ENCODE data around the gene OMP. TPM values are rescaled to one million over a fixed set of nuclear protein-coding genes. Genes with fewer than 3 reads are reported as not detected.
A peak's percentile ranks its signal among the peaks of the same experiment; 100 is the strongest.
"Not testable (repeated sequence)": the region's sequence is repeated elsewhere in the genome, so short reads cannot be mapped to it uniquely, and the experiment has no call there.

Gene OMP, protein sequence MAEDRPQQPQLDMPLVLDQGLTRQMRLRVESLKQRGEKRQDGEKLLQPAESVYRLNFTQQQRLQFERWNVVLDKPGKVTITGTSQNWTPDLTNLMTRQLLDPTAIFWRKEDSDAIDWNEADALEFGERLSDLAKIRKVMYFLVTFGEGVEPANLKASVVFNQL
- total RNA-seq: not detected in 2 replicates

DNA sequence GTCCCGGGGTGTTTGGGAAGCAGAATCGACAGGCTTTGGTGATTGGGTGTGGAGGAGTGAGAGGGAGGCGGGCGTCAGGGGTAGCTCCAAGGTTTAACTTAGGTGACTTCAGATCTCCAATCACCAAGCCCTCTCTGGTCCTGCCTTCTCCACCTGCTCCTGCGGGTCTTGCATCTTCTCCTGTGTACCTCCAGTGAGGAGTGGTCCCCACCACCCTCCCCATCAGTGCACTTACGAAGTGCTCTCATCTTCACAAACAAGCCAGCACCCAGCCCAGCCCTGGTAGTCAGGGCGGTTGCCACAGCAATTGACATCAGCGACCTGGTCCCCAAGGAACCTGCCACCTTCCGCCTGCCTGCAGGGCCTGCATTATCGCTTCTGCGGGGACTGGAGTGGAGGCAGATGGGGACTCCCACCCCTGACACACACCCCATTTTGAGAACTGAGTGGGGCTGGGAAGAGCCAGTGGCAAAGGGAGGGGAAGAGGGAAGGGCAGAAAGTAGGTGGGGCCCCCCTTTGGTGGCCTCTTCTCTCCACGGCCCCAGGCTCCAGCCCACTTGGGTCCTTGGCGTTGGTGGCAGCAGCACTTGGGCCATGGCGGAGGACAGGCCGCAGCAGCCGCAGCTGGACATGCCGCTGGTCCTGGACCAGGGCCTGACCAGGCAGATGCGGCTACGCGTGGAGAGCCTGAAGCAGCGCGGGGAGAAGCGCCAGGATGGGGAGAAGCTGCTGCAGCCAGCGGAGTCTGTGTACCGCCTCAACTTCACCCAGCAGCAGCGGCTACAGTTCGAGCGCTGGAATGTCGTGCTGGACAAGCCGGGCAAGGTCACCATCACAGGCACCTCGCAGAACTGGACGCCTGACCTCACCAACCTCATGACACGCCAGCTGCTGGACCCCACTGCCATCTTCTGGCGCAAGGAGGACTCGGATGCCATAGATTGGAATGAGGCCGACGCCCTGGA is at the start of gene OMP:
OMP (plus strand) TSS at position 595 of the 965 bp plus-strand sequence; CDS start at position 595, 0 bp downstream.
- DNase-seq (ENCODE audit: low read depth in 2 of 2): no peak

DNA sequence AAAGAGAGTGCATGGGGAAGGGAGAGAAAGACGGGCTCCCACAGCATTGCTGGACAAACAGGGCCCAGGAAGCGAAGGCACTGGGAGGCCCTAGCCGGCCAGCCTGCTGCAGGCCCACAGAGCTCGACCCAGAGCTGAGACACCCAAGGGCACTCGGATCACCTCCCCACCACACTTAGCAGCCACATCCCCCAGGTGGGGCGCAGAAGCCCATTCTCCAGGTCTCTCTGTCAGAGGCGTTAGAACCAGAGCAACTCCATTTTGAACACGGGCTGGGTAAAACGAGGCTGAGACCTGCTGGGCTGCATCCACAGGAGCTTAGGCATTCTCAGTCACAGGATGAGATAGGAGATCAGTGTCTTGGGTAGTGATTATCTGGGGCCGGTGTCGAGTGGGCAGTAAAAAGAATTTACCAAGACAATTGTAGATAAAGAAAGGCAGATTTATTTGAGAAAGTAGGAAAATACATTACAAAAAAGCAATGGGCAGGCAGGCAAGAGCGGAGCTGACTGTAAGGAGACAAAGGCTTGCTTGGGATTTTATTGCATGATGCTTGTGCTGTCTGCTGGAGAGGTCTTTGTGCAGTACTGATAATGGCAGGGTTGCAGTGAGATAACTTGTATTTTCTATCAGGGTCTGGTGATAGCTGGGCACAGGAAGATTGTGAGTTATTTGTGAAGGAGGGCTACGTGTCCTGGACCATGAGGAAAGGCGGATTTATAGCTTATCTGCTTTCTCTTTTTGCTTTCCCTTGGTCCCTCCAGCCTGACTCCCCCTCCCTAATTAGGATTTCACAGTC is 49.2 kb upstream of the OMP start:
- no peak for DNase-seq (ENCODE audit: low read depth in 2 of 2)

DNA sequence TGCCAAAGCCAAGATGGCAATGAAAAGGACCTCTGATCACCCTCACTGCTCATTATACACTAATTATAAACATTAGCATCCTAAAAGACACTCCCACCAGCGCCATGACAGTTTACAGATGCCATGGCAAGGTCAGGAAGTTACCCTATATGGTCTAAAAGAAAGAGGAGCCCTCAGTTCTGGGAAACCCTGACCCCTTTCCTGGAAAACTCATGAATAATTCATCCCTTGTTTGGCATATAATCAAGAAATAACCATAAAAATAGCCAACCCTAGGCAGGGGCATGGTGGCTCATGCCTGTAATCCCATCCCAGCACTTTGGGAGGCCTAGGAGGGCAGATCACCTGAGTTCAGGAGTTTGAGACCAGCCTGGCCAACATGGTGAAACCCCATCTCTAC is 48.6 kb upstream of the OMP start:
- no peak for DNase-seq (ENCODE audit: low read depth in 2 of 2)

DNA sequence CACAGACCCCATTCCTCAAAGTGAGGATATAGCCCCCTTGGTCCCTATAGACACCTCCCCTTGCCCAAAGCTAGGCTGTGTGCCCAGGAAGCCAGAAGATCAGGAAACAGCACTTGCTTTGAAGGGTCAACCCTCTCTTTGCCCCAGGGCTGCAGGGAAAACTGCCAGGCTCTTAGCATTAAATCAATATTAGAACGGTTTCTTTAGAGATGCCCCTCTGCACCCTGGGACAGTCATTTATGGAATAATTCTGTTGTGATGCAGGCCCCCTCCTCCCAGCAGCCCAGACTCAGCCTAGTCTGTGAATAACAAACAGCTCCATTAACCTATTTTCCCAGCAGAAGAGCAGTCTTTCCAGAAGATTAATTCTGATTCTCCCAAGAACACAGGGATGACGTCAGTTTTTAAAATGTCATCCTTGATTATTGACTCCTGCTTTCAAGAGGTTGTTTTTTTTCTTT is 47.5 kb upstream of the OMP start:
- no peak for DNase-seq (ENCODE audit: low read depth in 2 of 2)

DNA sequence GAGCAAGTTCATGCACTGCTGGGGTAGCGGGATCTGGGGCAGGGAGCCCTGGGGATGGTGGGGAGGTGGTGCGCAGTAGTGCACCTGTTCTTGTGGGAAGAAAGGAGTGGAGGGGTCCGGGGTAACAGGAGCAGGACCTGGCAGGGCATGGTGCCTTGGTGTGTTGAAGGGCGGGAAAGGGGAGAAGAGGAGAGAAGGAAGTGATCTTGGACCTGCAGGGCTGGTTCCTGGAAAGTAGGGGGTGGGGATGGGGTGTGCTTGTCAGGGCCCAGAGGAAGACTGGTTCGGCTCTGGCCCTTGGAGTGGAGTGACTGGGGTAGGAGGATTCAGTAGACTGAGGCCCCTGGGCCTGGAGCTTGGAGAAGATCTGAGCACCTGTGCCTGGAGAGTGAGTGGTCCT is 46.7 kb upstream of the OMP start:
- no peak for DNase-seq (ENCODE audit: low read depth in 2 of 2)

DNA sequence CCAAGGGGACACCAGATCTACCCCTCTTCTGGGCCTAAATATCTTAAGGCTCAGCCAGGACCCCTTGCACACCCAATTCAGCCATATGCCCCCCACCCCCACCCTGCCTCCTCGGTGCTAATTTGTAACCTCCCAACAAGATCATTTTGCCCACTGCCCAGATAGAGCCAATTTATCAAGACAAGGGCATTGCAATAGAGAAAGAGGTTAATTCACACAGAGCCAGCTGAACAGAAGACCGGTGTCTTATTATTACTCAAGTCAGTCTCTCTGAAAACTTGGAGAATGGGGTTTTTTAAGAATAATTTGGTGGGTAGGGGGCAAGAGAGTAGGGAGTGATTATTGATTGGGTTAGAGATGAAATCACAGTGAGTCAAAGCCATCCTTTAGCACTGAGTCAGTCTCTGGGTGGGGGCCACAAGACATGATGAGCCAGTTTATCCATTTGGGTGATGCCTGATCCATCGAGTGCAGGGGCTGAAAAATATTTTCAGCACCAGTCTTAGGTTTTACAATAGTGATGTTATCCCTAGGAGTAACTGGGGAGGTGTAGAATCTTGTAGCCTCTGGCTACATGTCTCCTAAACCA is 45.7 kb upstream of the OMP start:
- DNase-seq (ENCODE audit: low read depth in 2 of 2): no peak

DNA sequence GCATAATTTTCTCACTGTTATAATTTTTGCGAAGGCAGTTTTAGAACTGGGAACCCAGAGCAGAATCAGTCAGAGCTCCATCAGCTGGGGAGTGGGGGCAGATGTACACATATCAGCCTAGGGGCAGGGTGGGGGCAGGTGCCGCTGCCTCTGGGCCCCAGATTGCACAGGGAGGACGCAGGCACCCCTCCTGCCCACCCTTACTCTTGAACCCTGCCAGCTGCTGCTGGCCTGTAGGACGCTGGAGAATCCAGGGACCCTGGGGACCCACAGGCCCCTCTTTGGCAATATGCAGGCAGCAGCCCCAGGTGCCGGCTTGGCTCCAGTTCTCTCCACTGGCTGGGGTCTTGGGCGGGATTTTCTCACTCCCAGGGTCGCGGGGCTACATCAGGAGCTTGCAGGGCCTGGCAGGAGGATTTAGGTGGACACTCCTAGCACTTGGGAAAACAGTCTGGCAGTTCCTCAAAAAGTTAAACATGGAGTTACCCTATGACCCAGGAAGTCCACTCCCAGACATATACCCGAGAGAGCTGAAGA is 44.6 kb upstream of the OMP start:
- DNase-seq (ENCODE audit: low read depth in 2 of 2): no peak

DNA sequence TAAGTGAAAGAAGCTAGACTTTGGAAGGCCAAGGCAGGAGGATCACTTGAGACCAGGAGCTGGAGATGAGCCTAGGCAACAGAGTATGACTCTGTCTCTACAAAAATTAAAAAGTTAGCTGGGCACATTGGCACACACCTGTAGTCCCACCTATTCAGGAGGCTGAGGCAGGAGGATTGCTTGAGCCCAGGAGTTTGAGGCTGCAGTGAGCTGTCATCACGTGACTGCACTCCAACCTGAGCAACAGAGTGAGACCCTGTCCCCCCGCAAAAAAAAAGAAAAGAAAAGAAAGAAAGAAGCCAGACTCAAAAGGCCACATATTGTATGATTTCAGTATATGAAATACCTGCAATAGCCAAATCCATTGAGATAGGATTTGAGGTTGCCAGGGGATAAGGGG is 43.7 kb upstream of the OMP start:
- DNase-seq (ENCODE audit: low read depth in 2 of 2): no peak

DNA sequence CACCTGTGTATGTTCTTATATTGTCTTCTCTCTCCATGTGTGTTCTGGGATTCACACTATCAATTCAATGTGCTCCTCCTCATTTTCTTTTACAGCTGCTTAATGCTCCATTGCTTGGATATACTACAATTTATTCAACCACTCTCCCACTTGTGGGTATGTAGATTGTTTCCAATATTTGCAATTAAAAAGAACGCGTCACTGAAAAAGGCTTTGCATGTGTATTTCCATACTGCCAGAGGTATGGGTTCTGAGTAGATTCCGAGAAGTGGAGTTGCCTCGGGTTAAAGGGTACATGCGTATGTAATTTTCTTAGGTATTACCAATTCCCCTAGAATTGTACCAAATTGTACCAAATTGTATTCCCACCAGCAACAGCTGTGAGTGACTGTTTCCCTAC is 42.8 kb upstream of the OMP start:
- no peak for DNase-seq (ENCODE audit: low read depth in 2 of 2)

DNA sequence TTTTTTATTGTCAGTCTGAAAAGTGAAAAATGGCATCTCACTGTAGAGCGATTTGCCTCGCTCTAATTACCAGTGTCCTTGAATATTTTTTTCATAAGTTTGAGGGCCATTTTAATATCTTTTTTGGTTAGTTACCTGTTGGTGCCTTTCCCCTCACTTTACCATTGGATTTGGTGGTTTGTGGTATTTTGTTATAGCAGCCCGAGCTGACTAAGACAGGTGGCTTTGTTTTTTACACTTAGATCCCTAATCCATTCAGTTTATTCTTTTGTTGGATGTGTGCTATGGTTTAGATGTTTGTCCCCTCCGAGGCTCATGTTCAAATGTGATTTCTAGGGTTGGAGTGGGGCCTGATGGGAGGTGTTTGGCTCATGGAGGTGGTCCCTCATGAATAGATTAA is 42.4 kb upstream of the OMP start:
- DNase-seq (ENCODE audit: low read depth in 2 of 2): no peak

DNA sequence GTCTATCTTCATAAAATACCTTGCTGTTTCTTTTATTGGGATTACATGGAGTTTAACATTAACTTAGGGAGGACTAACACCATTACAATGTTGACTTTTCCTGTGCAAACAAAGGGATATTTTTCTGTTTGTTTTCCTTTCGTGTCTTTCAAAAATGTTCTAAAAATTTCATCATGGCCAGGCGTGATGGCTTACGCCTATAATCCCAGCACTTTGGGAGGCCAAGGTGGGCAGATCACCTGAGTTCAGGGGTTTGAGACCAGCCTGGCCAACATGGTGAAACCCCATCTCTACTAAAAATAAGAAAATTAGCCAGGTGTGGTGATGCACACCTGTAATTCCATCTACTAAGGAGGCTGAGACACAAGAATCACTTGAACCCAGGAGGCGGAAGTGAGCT is 41.4 kb upstream of the OMP start:
- DNase-seq (ENCODE audit: low read depth in 2 of 2): not testable (repeated sequence)

DNA sequence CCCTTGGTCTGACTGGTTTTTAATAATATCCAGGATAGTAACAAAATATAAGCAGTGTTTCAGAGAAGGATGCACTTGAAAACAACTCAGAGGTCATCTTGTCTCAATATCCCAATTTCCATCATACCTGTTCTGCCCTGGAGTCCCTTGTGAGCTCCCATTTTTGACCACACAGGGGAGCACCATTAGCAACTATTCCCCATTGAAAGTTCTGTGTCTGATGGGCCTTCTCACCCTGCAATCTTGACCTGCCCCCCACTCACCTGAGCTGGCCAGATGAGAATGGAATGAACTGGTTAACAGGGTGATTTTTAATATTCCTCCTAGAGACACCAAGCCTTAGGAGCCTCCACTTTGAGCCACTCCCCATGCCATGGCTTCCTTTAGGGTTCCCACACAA is 39.7 kb upstream of the OMP start:
- DNase-seq (ENCODE audit: low read depth in 2 of 2): peak in 1 of 2 donors; percentile 15

DNA sequence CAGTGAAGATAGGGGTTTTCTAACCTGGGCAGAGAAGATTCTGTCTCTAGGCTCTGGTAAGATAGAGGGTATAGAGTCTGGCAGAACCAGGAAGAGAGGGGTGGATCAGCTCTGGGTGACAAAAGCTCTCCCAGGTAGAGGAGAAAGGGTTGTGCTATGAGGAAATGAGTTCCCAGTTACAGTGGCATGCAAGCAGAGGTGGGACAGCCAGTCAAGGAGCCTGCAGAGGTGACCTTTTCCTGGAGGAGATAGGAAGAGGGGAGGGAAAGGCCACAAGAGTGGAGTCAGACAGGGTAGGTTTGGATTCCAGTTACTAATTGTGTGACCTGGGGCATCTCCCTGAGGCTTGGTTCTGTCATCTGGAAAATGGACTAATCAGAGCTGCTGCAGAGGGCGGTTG is 39.2 kb upstream of the OMP start:
- no peak for DNase-seq (ENCODE audit: low read depth in 2 of 2)

DNA sequence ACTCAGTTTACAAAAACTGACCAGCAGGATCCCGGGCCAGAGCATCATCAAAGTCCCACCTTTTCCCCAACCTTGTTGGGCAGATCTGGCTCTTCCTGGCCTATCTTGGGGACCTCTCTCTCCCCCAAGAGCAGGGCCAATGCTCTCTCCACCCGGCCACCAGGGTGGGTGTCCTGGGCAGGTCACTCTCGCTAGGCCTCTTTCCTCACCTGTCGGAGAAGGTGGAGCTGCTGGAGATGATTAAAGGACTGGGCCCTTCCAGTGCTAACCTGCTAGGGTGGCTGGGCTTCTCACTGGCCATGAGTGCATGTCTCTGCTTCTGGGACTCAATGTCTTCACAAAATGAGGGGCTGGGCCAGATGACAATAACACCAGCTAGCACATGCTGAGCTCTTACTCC is 38.8 kb upstream of the OMP start:
- DNase-seq (ENCODE audit: low read depth in 2 of 2): no peak

DNA sequence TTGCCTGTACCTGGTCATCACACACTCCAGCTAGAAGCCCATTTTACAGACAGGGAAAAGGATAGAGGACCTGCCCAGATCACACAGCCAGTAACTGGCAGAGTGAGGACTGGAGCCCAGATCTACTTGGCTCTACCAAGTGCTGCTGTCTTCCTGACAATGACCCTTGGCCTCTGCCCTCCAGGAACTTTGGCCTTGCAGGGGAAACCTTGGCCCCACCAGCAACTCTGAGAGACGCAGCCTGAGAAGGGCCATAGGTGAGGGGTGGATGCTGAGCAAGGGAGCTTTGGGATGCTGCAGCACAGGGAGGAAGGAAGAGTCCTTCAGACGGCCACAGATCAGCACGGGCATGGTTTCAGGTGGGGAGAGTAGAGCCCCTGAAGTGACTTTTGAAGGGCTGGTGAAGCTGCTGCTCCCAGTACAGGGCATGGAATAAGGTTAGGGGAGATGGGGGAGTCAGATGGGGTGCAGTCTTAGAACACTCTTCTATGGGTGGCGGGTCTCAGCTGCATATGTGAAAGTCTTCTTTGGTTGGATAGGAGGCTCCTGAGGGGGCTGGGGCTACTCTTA is 37.9 kb upstream of the OMP start:
- DNase-seq (ENCODE audit: low read depth in 2 of 2): no peak

DNA sequence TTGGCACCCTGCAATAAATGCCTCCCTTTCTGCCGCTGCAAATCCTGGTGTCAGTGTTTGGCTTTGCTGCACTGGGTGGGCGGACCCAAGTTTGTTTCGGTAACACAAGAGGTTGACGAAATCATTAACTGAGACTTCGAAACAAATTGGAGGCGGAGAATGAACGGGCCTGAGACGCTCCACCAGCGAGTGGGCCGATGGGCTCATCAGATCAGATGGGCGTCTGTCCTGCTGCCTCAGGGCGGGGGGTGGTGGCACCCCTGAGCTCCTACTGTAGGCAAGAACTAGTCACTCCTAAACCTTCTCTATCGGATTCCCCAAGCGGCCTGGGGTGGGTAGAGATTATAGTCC is 36.8 kb upstream of the OMP start:
- no peak for DNase-seq (ENCODE audit: low read depth in 2 of 2)

DNA sequence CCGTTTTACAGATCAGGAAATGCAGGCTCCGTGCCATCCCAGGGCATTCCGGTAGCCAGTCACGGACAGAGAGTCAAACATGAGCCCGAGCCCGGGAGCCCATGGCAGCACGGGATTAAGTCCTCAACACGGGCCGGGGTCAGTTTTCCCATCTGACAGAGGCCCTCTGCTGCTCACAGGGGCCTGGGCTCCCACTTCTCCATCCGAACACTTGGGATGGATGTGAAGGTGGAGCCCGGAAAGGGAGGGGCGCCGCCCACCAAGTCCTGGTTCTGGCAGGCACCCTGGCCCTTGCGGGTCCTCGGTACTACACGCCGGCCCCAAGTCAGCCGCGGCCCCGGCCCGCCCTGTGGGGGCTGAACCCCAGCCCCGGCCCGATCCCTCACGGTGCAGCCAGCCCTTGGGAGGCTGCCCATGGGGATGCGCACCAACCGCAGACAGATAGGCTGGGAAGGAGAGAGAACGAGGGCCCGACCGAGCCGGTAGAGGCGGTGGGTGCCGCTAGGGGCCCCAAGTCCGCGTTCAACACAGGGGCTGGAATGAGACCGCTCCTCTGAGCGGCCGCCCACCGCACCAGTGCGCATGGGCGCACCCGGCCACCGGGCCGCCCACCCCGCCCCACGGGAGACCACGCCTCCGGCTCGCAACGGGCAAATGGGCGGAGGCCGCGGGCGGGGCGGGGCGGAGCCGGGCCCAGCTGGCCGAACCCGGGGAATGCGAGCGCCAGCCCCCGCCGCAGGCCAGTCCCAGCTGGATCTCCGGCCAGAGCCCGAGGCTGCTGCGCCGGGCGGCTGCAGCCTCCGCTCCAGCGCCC is 36.2 kb upstream of the OMP start, which contains the start of gene CAPN5:
CAPN5 (plus strand) TSS at position 743 of the 814 bp plus-strand sequence. CDS start 17,916 bp downstream, outside the sequence.
- peak; percentile 92 to 95 for DNase-seq (ENCODE audit: low read depth in 2 of 2)

DNA sequence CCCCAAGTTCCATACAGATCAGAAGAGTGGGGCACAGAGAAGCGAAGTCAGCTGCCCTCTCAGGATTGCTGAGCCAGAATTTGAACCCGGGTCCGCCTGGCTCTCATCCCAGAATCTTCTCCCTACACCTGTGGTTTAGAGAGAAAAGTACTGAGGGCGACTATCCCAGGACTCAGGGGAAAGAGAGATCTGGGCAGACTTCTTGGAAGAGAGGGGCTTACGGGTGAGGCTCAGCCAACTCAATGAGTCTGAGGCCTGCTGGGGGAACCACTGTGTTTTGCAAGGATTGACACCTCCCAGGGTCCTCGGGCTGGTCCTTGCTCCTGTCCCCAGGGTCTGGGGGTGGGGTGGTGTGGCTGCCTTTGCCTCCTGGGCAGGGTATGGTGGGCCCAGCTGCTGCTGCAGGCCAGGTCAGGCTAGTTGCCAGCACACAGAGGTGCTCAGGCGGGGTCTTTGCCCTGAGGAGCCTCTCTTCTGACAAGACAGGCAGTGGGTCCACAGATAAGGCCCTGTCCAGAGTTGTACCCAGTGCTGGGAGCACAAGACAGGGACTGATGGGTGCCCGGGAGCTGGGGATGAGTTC is 34.7 kb upstream of the OMP start:
- no peak for DNase-seq (ENCODE audit: low read depth in 2 of 2)

DNA sequence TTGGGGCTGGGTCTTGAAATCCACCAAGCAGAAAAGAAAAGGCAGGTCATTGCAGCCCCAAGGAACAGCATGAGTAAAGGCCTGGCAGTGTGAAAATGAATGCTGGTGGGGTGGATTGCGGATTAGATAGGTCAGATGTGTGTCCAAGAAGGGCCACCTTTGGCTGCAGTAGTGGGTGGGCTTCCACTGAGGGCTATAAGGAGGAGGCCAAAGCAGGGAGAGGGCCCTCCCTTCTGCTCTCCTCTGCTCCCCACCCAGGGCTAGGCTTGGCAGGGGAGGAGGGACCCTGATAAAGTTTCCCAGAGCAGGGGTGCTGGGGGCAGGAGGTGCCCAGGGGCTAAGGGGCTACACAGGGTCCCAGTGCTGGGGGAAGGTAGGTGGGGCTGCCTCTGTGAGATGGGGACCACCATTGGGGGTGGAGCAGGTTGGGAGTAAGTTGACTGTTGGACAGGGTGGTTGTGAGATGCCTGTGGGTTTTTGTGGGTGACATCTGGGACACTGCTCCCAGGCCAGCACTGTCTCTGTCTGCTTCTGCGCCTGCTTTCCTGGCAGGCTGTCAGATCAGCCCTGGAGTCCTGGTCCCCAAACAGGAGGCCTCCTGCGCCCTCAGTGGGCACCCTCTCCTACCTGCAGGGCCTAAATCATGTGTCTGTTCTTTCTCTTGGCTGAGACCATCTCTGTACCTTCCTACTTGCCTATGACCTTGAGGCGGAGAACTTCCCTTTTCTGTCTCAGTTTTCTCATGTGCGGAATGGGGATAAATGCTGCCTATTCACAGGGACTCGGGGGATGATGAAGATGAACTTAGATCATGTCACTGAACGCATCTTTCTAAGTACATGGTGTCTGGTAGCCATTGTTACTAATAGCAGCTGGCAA is 33.9 kb upstream of the OMP start:
- no peak for DNase-seq (ENCODE audit: low read depth in 2 of 2)
